PC-3 (cell line): ENCODE data around the gene ARMC5. TPM values are rescaled to one million over a fixed set of nuclear protein-coding genes. Genes with fewer than 3 reads are reported as not detected.

Source experiments
- ATAC-seq: fragments of 200-7000 bp; cut with Tn5 transposase; 2 replicates; pipeline ENCODE4 v1.9.1; 2020; ENCODE audit warnings: mild to moderate bottlenecking, moderate library complexity
- BruUV-seq: library from RNA; stranded (reverse); fragments of 400-500 nt; replicated peaks from 2 replicates; lab custom pipeline; 2021; lab: Mats Ljungman, UMichigan
- CTCF ChIA-PET: fragments of 300-600 bp; sonication (Branson Sonifier 250); formaldehyde crosslinking; loops from one replicate; lab custom pipeline; 2022; ENCODE audit warnings: antibody characterized with exemption; lab: Charles Lee
- POLR2A ChIA-PET: fragments of 300-600 bp; sonication (Branson Sonifier 250); formaldehyde crosslinking; loops from one replicate; lab custom pipeline; 2022; ENCODE audit warnings: antibody characterized with exemption; ENCODE audit not compliant: unreplicated experiment; lab: Charles Lee
- DNase-seq: peaks from one replicate; pipeline ENCODE4 v3.0.0-alpha.2; 2015
- H2AFZ ChIP-seq: fragments of 300-600 bp; sonication (generic); 2 replicates; pipeline ENCODE4 v1.6.0; 2016; ENCODE audit warnings: antibody characterized with exemption, low read length
- H3F3A ChIP-seq: fragments of 300-600 bp; sonication (generic); one replicate; pipeline ENCODE4 v1.6.0; 2017; ENCODE audit warnings: antibody characterized with exemption, low read length, control low read depth, mild to moderate bottlenecking; ENCODE audit not compliant: unreplicated experiment
- H3K27ac ChIP-seq: fragments of 300-600 bp; sonication (generic); 2 replicates; pipeline ENCODE4 v1.5.1; 2016; ENCODE audit warnings: mild to moderate bottlenecking, low read length
- H3K27me3 ChIP-seq: fragments of 300-600 bp; sonication (generic); 2 replicates; pipeline ENCODE4 v1.6.1; 2016; ENCODE audit warnings: low read length, mixed read lengths
- H3K36me3 ChIP-seq: fragments of 300-600 bp; sonication (generic); 2 replicates; pipeline ENCODE4 v1.6.1; 2016; ENCODE audit warnings: low read depth, mixed run types, low read length, mixed read lengths
- H3K4me1 ChIP-seq: fragments of 300-600 bp; sonication (generic); 2 replicates; pipeline ENCODE4 v1.5.1; 2016; ENCODE audit warnings: low read length; ENCODE audit not compliant: insufficient read depth
- H3K4me2 ChIP-seq: fragments of 300-600 bp; sonication (generic); 2 replicates; pipeline ENCODE4 v1.6.0; 2016; ENCODE audit warnings: low read length
- H3K4me3 ChIP-seq: fragments of 300-600 bp; sonication (generic); 2 replicates; pipeline ENCODE4 v1.5.1; 2016; ENCODE audit warnings: mild to moderate bottlenecking, low read length, mixed read lengths
- H3K79me2 ChIP-seq: fragments of 300-600 bp; sonication (generic); 2 replicates; pipeline ENCODE4 v1.6.1; 2017; ENCODE audit warnings: low read length, mixed read lengths
- H3K9ac ChIP-seq: fragments of 300-600 bp; sonication (generic); 2 replicates; pipeline ENCODE4 v1.6.0; 2016; ENCODE audit warnings: mild to moderate bottlenecking, low read length
- H3K9me2 ChIP-seq: fragments of 300-600 bp; sonication (generic); replicated peaks from 2 replicates; pipeline ENCODE4 v1.6.1; 2016; ENCODE audit warnings: mixed run types, low read length, mixed read lengths
- H3K9me3 ChIP-seq: fragments of 300-600 bp; sonication (generic); 2 replicates; pipeline ENCODE4 v1.6.1; 2016; ENCODE audit warnings: low read length, mixed read lengths
- H4K20me1 ChIP-seq: fragments of 300-600 bp; sonication (generic); 2 replicates; pipeline ENCODE4 v1.6.1; 2016; ENCODE audit warnings: low read length, mixed read lengths
- EZH2 ChIP-seq: fragments of 300-600 bp; sonication (generic); IDR thresholded peaks from one replicate; pipeline ENCODE4 v1.6.1; 2017; ENCODE audit warnings: antibody characterized with exemption, mild to moderate bottlenecking, low read length; ENCODE audit not compliant: unreplicated experiment
- EZH2phosphoT487 ChIP-seq: fragments of 300-600 bp; sonication (generic); IDR thresholded peaks from 2 replicates; pipeline ENCODE4 v1.6.1; 2018; ENCODE audit warnings: mild to moderate bottlenecking, antibody characterized with exemption, low read length, borderline replicate concordance
- intact Hi-C: fragments of 100-400 bp; cut with micrococcal nuclease; formaldehyde crosslinking; loops from 2 replicates; pipeline ENCODE4 v1.9.0; 2023
- total RNA-seq: library from RNA; depleted of rRNA; stranded (reverse); fragments of >200 nt; gene quantifications from 2 replicates; pipeline ENCODE4 v1.2.3, GENCODE V29; 2014
- TF ChIP-seq, protein P1 (sequence below): fragments of 300-600 bp; sonication (generic); conservative IDR thresholded peaks from 2 replicates; pipeline ENCODE4 v1.5.1; 2017; ENCODE audit warnings: antibody characterized with exemption, low read depth, mild to moderate bottlenecking, low read length

ARMC5 gene
- total RNA-seq, 1 experiment from 2014 or later = 5.8 TPM

DNA sequence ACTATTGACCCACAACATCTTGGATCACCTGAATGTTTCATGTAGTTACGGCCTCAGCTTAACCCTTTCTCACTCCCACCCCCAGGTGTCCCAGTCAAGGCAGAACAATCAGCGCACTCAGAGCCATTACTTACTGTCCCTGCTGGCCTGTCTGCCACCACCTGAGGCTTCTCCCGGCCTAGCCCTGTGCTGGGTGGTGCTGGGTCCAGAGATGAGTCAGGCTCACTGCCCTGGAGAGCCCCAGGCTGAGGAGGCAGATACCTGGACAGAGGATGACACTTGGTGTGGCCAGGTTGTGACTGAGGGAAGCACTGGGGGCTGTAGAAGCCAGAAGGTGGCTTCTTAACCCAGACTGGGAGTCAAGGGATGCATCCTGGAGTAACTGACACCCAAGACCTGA lies 19.7 kb downstream of the ARMC5 start:
- CTCF ChIA-PET = no interaction called here
- no peak for TF ChIP-seq EZH2
- TF ChIP-seq EZH2phosphoT487 = no peak
- TF ChIP-seq, protein P1, sequence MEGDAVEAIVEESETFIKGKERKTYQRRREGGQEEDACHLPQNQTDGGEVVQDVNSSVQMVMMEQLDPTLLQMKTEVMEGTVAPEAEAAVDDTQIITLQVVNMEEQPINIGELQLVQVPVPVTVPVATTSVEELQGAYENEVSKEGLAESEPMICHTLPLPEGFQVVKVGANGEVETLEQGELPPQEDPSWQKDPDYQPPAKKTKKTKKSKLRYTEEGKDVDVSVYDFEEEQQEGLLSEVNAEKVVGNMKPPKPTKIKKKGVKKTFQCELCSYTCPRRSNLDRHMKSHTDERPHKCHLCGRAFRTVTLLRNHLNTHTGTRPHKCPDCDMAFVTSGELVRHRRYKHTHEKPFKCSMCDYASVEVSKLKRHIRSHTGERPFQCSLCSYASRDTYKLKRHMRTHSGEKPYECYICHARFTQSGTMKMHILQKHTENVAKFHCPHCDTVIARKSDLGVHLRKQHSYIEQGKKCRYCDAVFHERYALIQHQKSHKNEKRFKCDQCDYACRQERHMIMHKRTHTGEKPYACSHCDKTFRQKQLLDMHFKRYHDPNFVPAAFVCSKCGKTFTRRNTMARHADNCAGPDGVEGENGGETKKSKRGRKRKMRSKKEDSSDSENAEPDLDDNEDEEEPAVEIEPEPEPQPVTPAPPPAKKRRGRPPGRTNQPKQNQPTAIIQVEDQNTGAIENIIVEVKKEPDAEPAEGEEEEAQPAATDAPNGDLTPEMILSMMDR = no peak
- BruUV-seq = no TSS peak

DNA sequence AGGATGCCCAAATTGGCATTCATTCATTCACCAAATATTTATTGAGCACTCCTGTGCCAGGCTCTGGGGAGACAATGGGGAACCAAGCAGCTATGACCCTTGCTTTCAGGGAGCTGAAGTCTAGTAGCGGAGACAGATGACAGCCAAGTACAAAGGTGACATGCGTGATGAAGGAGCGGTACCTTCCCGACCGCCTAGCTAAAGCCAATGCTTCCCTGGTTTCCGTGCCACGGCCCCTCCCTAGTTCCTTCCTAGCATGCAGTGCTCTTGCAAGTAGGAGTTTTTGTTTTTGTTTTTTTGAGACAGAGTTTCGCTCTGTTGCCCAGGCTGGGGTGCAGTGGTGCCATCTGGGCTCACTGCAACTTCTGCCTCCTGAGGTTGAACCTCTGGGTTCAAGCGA lies 20.4 kb downstream of the ARMC5 start:
- Histone ChIP-seq H3K4me2 (no peak overlapping the region), H2AFZ (no peak overlapping the region), H3K79me2 (no peaks in the 10 kb centered on the region), H3K4me3 (no peak overlapping the region), H3K36me3 (no peaks in the 10 kb centered on the region), H3K4me1 (no peaks in the 10 kb centered on the region), H3F3A (no peaks in the 10 kb centered on the region), H3K9me3 (no peaks in the 10 kb centered on the region), H3K9ac (no peak overlapping the region), H3K9me2 (no peaks in the 10 kb centered on the region), H3K27ac (no peak overlapping the region), H3K27me3 (no peaks in the 10 kb centered on the region), H4K20me1 (no peaks in the 10 kb centered on the region)
- no peak for TF ChIP-seq EZH2phosphoT487
- TF ChIP-seq, protein P1 = no peak
- TF ChIP-seq EZH2 = no peak
- ChIA-PET POLR2A (no interaction called here), CTCF (no interaction called here)
- ATAC-seq = no peak
- intact Hi-C loops = no loop called here
- no TSS peak for BruUV-seq
- no peak for DNase-seq

More for the DNA sequence above, 19.7 kb downstream of the ARMC5 start:
- DNase-seq = no peak
- Histone ChIP-seq H3K27ac (no peak overlapping the region), H3K4me2 (no peak overlapping the region), H3K36me3 (no peaks in the 10 kb centered on the region), H3K4me1 (no peaks in the 10 kb centered on the region), H2AFZ (no peak overlapping the region), H3K27me3 (no peaks in the 10 kb centered on the region), H3F3A (no peaks in the 10 kb centered on the region), H3K79me2 (no peaks in the 10 kb centered on the region), H3K9ac (no peak overlapping the region), H3K4me3 (no peak overlapping the region), H3K9me2 (no peaks in the 10 kb centered on the region), H4K20me1 (no peaks in the 10 kb centered on the region), H3K9me3 (no peaks in the 10 kb centered on the region)
- no peak; the same call in 1 of the 2 replicates for ATAC-seq
- POLR2A ChIA-PET = no interaction called here
- intact Hi-C loops = no loop called here

DNA sequence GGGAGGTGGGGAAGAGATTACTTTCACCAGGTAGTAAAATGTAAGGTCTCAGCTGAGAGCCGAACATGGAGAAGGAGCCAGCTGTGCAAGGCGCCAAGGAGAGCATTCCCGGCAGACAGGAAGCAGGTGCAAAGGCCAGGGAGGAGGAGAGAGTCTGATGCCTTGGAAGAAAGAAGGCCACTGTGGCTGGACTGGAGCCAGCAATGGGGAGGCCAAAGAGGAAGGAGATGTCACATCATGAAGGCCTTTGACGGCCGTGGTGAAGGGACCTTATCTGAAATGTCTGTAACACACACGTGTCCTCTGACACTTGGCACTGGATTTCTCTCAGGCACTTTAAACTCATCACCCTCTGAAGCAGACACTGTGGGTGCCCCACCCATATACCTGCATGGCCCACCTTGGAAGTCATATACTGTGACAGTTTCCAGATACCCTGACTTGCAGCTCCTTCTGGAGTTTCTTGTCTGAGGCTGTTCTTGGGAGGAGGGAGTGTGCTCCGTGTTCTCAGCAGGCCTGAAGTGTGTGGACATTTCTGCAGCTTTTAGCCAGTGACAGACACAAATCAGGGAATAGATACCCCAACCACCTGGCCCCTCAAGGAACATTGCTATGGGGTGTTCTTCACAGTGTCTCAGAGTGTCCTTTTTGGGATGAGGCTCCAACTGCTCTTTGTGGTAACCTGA lies 21.7 kb downstream of the ARMC5 start:
- TF ChIP-seq EZH2phosphoT487 (no peak), EZH2 (no peak)
- TF ChIP-seq, protein P1 = no peak
- no peaks in the 10 kb centered on the region for H3F3A ChIP-seq
- H3K9me3 ChIP-seq = no peaks in the 10 kb centered on the region
- H4K20me1 ChIP-seq = no peaks in the 10 kb centered on the region
- H3K4me3 ChIP-seq = no peak overlapping the region
- BruUV-seq = no TSS peak
- H3K27me3 ChIP-seq = no peaks in the 10 kb centered on the region
- H3K4me2 ChIP-seq = no peak overlapping the region
- no peak overlapping the region for H2AFZ ChIP-seq
- DNase-seq (no peak), ATAC-seq (no peak)
- H3K36me3 ChIP-seq = no peaks in the 10 kb centered on the region
- H3K9ac ChIP-seq = no peak overlapping the region
- H3K27ac ChIP-seq = no peak overlapping the region
- intact Hi-C loops = no loop called here
- H3K4me1 ChIP-seq = no peaks in the 10 kb centered on the region
- no peaks in the 10 kb centered on the region for H3K79me2 ChIP-seq
- CTCF ChIA-PET = no interaction called here
- POLR2A ChIA-PET = no interaction called here
- no peaks in the 10 kb centered on the region for H3K9me2 ChIP-seq
